H9 (cell line): ENCODE data around the gene RAET1L. TPM values are rescaled to one million over a fixed set of nuclear protein-coding genes. Genes with fewer than 3 reads are reported as not detected.

Experiments used
- DNase-seq: peaks from one replicate; pipeline ENCODE4 v3.0.0-alpha.2; 2017
- H2AFZ ChIP-seq: one replicate; pipeline ENCODE4 v1.6.1; 2013; ENCODE audit warnings: mild to moderate bottlenecking, low read length, control low read depth, moderate library complexity
- H2AK5ac ChIP-seq: 2 replicates; pipeline ENCODE4 v1.6.1; 2013; ENCODE audit warnings: low read length, control low read depth, mixed read lengths; ENCODE audit not compliant: insufficient read length
- H2BK120ac ChIP-seq: one replicate; pipeline ENCODE4 v1.6.1; 2013; ENCODE audit warnings: low read depth, mild to moderate bottlenecking, low read length, control low read depth, inconsistent platforms; ENCODE audit not compliant: poor library complexity, severe bottlenecking
- H2BK12ac ChIP-seq: 2 replicates; pipeline ENCODE4 v1.6.1; 2013; ENCODE audit warnings: low read length, control low read depth, mixed read lengths, low read depth; ENCODE audit not compliant: insufficient read length
- H2BK15ac ChIP-seq: 2 replicates; pipeline ENCODE4 v1.6.1; 2013; ENCODE audit warnings: low read depth, low read length, control low read depth
- H2BK20ac ChIP-seq: one replicate; pipeline ENCODE4 v1.6.1; 2013; ENCODE audit warnings: low read depth, mild to moderate bottlenecking, low read length, control low read depth, inconsistent platforms; ENCODE audit not compliant: poor library complexity, severe bottlenecking
- H2BK5ac ChIP-seq: 2 replicates; pipeline ENCODE4 v1.6.1; 2013; ENCODE audit warnings: low read length, control low read depth, mixed read lengths; ENCODE audit not compliant: insufficient read length
- H3K14ac ChIP-seq: 2 replicates; pipeline ENCODE4 v1.6.1; 2013; ENCODE audit warnings: low read length, control low read depth; ENCODE audit not compliant: insufficient read depth
- H3K18ac ChIP-seq: 2 replicates; pipeline ENCODE4 v1.6.1; 2013; ENCODE audit warnings: low read depth, mild to moderate bottlenecking, mixed read lengths, low read length, control low read depth; ENCODE audit not compliant: insufficient read length
- H3K23ac ChIP-seq: 2 replicates; pipeline ENCODE4 v1.6.1; 2013; ENCODE audit warnings: low read length, control low read depth, mixed read lengths, low read depth; ENCODE audit not compliant: insufficient read length
- H3K23me2 ChIP-seq: 2 replicates; pipeline ENCODE4 v1.6.1; 2013; ENCODE audit warnings: low read depth, mild to moderate bottlenecking, mixed read lengths, low read length, control low read depth; ENCODE audit not compliant: insufficient read length, poor library complexity, severe bottlenecking
- H3K27ac ChIP-seq: 2 replicates; pipeline ENCODE4 v1.5.1; 2013; ENCODE audit warnings: low read length, control low read depth, mixed read lengths, low read depth; ENCODE audit not compliant: insufficient read length
- H3K27me3 ChIP-seq: 2 replicates; pipeline ENCODE4 v1.6.1; 2013; ENCODE audit warnings: low read length, control low read depth, inconsistent platforms; ENCODE audit not compliant: insufficient read depth
- H3K4ac ChIP-seq: 2 replicates; pipeline ENCODE4 v1.6.1; 2013; ENCODE audit warnings: low read depth, mild to moderate bottlenecking, control low read depth, inconsistent platforms, low read length, moderate library complexity
- H3K4me1 ChIP-seq: 2 replicates; pipeline ENCODE4 v1.6.1; 2013; ENCODE audit warnings: low read length, control low read depth, inconsistent platforms; ENCODE audit not compliant: insufficient read depth
- H3K4me2 ChIP-seq: 2 replicates; pipeline ENCODE4 v1.6.1; 2013; ENCODE audit warnings: low read length, control low read depth, mixed read lengths; ENCODE audit not compliant: insufficient read length, insufficient read depth
- H3K56ac ChIP-seq: 2 replicates; pipeline ENCODE4 v1.6.1; 2013; ENCODE audit warnings: low read depth, mild to moderate bottlenecking, mixed read lengths, low read length, control low read depth; ENCODE audit not compliant: insufficient read length
- H3K79me1 ChIP-seq: 2 replicates; pipeline ENCODE4 v1.6.1; 2013; ENCODE audit warnings: low read depth, mild to moderate bottlenecking, moderate library complexity, low read length, control low read depth, inconsistent platforms; ENCODE audit not compliant: insufficient read depth, poor library complexity, severe bottlenecking
- H3K79me2 ChIP-seq: 2 replicates; pipeline ENCODE4 v1.6.1; 2013; ENCODE audit warnings: low read length, control low read depth, inconsistent platforms; ENCODE audit not compliant: insufficient read depth
- H3K9ac ChIP-seq: 2 replicates; pipeline ENCODE4 v1.6.1; 2013; ENCODE audit warnings: low read length, control low read depth, mixed read lengths; ENCODE audit not compliant: insufficient read length; ENCODE audit errors: extremely low read depth
- H3K9me3 ChIP-seq: one replicate; pipeline ENCODE4 v1.6.1; 2013; ENCODE audit warnings: low read depth, low read length, inconsistent platforms; ENCODE audit not compliant: control insufficient read depth
- H3T11ph ChIP-seq: one replicate; pipeline ENCODE4 v1.6.1; 2013; ENCODE audit warnings: mild to moderate bottlenecking, low read length, control low read depth, inconsistent platforms
- H4K20me1 ChIP-seq: one replicate; pipeline ENCODE4 v1.6.1; 2013; ENCODE audit not compliant: control insufficient read depth, insufficient read length, insufficient read depth
- H4K5ac ChIP-seq: 2 replicates; pipeline ENCODE4 v1.6.1; 2013; ENCODE audit warnings: low read depth, mild to moderate bottlenecking, mixed read lengths, low read length, control low read depth; ENCODE audit not compliant: insufficient read length
- H4K8ac ChIP-seq: replicated peaks from 2 replicates; pipeline ENCODE4 v1.6.1; 2013; ENCODE audit warnings: low read length, control low read depth, mixed read lengths, low read depth; ENCODE audit not compliant: insufficient read length
- H4K91ac ChIP-seq: 2 replicates; pipeline ENCODE4 v1.6.1; 2013; ENCODE audit warnings: low read depth, mild to moderate bottlenecking, moderate library complexity, mixed read lengths, low read length, control low read depth; ENCODE audit not compliant: insufficient read length
- H3K27ac Mint-ChIP-seq, 3 experiments: 2 replicates in 2 of 3; 3 replicates in 1 of 3; pipeline ENCODE4 v1.8.0; 2020 to 2021; ENCODE audit warnings: mixed read lengths in 3 of 3, mild to moderate bottlenecking in 1 of 3, moderate library complexity in 1 of 3
- H3K27me3 Mint-ChIP-seq: 2 replicates; pipeline ENCODE4 v1.8.0; 2021; ENCODE audit warnings: low read depth, mild to moderate bottlenecking, moderate library complexity, mixed read lengths
- H3K36me3 Mint-ChIP-seq, 3 experiments: 2 replicates in 2 of 3; 3 replicates in 1 of 3; pipeline ENCODE4 v1.8.0; 2020 to 2021; ENCODE audit warnings: low read depth in 3 of 3, mixed read lengths in 3 of 3; ENCODE audit not compliant: insufficient read depth in 1 of 3
- H3K4me1 Mint-ChIP-seq, 2 experiments: 2 replicates each; pipeline ENCODE4 v1.8.0; 2020; ENCODE audit warnings: mixed read lengths in 2 of 2
- H3K4me3 Mint-ChIP-seq, 2 experiments: 2 replicates in 1 of 2; 3 replicates in 1 of 2; pipeline ENCODE4 v1.8.0; 2020 to 2021; ENCODE audit warnings: mild to moderate bottlenecking in 2 of 2, mixed read lengths in 2 of 2, moderate library complexity in 1 of 2
- H3K9me3 Mint-ChIP-seq, 2 experiments: 2 replicates in 1 of 2; 3 replicates in 1 of 2; pipeline ENCODE4 v1.8.0; 2020; ENCODE audit warnings: mild to moderate bottlenecking in 2 of 2, mixed read lengths in 2 of 2, moderate library complexity in 1 of 2
- WGBS: extraction: QIAGEN DNeasy Blood & Tissue Kit; methylation state at CpG from one replicate; pipeline ENCODE4 v1.1.7; 2013; ENCODE audit warnings: missing lambda C conversion rate, low lambda C conversion rate, mixed read lengths; ENCODE audit not compliant: insufficient read length; ENCODE audit errors: extremely low coverage; 5-methylcytosine and 5-hydroxymethylcytosine counted together
- total RNA-seq: library from RNA; stranded (reverse); gene quantifications from 2 replicates; pipeline ENCODE4 v1.2.1, GENCODE V29; 2021
- TF ChIP-seq, protein P1 (sequence below): fragments of 200-600 bp; sonication (generic); conservative IDR thresholded peaks from 3 replicates; pipeline ENCODE4 v1.8.0; 2021; ENCODE audit warnings: antibody characterized with exemption, mild to moderate bottlenecking

Gene RAET1L
- total RNA-seq, 1 experiment from 2014 or later = not detected

- no peak overlapping the region for H2BK5ac ChIP-seq
- H2BK12ac ChIP-seq = no peak overlapping the region
- no peaks in the 10 kb centered on the region for H3K79me1 ChIP-seq
- H2BK15ac ChIP-seq = no peak overlapping the region
- H4K91ac ChIP-seq = no peak overlapping the region
- H3K56ac ChIP-seq = no peak overlapping the region
- Mint-ChIP-seq H3K36me3 (peaks cover 0 to 9% (median 3%) of the 10 kb centered on the region in 3 experiments; a peak in 5 of 7 replicates), H3K9me3 (peaks cover 29 to 32% of the 10 kb centered on the region in 2 experiments), H3K27ac (no peak overlapping the region; a peak in 1 of 7 replicates), H3K27me3 (peaks cover 55% of the 10 kb centered on the region), H3K4me3 (no peak overlapping the region), H3K4me1 (no peaks in the 10 kb centered on the region)
- no peak overlapping the region for H3K18ac ChIP-seq
- H3K9ac ChIP-seq = no peak overlapping the region
- TF ChIP-seq, protein P1, sequence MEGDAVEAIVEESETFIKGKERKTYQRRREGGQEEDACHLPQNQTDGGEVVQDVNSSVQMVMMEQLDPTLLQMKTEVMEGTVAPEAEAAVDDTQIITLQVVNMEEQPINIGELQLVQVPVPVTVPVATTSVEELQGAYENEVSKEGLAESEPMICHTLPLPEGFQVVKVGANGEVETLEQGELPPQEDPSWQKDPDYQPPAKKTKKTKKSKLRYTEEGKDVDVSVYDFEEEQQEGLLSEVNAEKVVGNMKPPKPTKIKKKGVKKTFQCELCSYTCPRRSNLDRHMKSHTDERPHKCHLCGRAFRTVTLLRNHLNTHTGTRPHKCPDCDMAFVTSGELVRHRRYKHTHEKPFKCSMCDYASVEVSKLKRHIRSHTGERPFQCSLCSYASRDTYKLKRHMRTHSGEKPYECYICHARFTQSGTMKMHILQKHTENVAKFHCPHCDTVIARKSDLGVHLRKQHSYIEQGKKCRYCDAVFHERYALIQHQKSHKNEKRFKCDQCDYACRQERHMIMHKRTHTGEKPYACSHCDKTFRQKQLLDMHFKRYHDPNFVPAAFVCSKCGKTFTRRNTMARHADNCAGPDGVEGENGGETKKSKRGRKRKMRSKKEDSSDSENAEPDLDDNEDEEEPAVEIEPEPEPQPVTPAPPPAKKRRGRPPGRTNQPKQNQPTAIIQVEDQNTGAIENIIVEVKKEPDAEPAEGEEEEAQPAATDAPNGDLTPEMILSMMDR = no peak
- no peak overlapping the region for H3K23ac ChIP-seq
- no peak overlapping the region for H3K14ac ChIP-seq
- no peak overlapping the region for H3T11ph ChIP-seq
- DNase-seq = no peak
- no peaks in the 10 kb centered on the region for H3K4me1 ChIP-seq
- no peaks in the 10 kb centered on the region; the same call in none of the 2 replicates for H3K27me3 ChIP-seq
- H2AK5ac ChIP-seq = no peak overlapping the region
- H4K8ac ChIP-seq = no peak overlapping the region
- no CpG with 5 or more reads among the region's 12 CpGs for WGBS
- no peak overlapping the region for H3K27ac ChIP-seq
- no peaks in the 10 kb centered on the region for H4K20me1 ChIP-seq
- no peaks in the 10 kb centered on the region for H3K9me3 ChIP-seq
- no peak overlapping the region for H2BK20ac ChIP-seq
- H3K4ac ChIP-seq = no peak overlapping the region
- H2BK120ac ChIP-seq = no peak overlapping the region
- no peak overlapping the region for H2AFZ ChIP-seq
- H3K79me2 ChIP-seq = no peaks in the 10 kb centered on the region
- H3K23me2 ChIP-seq = no peaks in the 10 kb centered on the region
- H4K5ac ChIP-seq = no peak overlapping the region
- H3K4me2 ChIP-seq = no peak overlapping the region
These were observed 30.8 kb upstream of the RAET1L start for GRCh38 chr6:150056156-150056555.
